ENCODE measurements around the gene C2. TPM values are rescaled to one million over a fixed set of nuclear protein-coding genes. Genes with fewer than 3 reads are reported as not detected.
A peak's percentile ranks its signal among the peaks of the same experiment; 100 is the strongest.
"Not testable (repeated sequence)": the region's sequence is repeated elsewhere in the genome, so short reads cannot be mapped to it uniquely, and the experiment has no call there.

The C2 gene
- total RNA-seq, 6 experiments from 2014 or later: 0.24 to 0.43 (median 0.43) TPM; not detected in 2

- H3K36me3 Mint-ChIP-seq (ENCODE audit: low read depth): peaks cover 29% of the 10 kb centered on the region
- peaks cover 3% of the 10 kb centered on the region; the same call in 1 of the 2 replicates for H3K9me3 Mint-ChIP-seq
- peak; percentile 98 for DNase-seq
- peak within 1 kb of the TSS; percentile 96 for H3K27ac Mint-ChIP-seq
- H3K4me1 Mint-ChIP-seq (ENCODE audit: low read depth): peaks cover 37% of the 10 kb centered on the region
- H3K27me3 Mint-ChIP-seq (ENCODE audit: insufficient read depth): peaks cover 20% of the 10 kb centered on the region
- TF ChIP-seq CTCF (IDR thresholded peaks at IDR 0.05): no peak
- peak within 1 kb of the TSS; percentile 92 for H3K4me3 Mint-ChIP-seq
Measured at GRCh38 chr6:31971993-31972708, 44.6 kb downstream of the C2 start, which contains the start of gene DXO. TSS of gene DXO (minus strand) at chr6:31972138. CDS start at chr6:31971675, 463 bp downstream.

DNA sequence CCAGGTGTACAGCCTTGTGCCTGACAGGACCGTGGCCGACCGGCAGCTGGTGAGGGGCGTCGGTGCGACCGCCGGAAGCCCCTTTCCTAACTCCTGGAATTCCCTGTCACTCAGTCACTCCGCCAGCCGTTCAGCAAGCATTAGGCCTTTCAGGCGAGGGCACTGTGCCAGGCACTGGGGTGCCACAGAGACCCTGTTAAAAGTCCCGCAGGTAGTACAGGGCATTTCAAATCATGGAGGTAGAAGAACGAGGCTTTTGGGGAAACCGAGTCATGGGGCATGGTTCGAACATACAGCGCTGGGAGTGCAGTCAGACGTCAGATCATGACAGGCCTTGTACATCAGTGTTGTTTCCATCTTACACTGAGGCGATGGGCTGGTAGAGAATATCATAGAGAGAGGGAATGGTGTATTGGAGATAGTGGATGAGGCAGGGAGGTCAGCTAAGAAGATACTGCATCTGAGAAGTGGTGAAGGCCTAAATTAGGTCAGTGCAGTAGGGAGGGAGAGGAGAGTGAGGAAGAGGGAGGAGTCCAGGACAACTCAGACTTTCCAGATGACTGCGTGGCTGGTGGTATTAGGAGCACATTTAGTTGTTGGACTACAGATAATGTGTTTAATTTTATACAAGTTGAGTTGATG is 45.3 kb downstream of the C2 start:
- peak overlapping the region; percentile 92 for H3K4me3 Mint-ChIP-seq
- peaks cover 20% of the 10 kb centered on the region for H3K27me3 Mint-ChIP-seq (ENCODE audit: insufficient read depth)
- peaks cover 29% of the 10 kb centered on the region for H3K36me3 Mint-ChIP-seq (ENCODE audit: low read depth)
- DNase-seq: peak; percentile 57
- H3K27ac Mint-ChIP-seq: peak overlapping the region; percentile 96
- TF ChIP-seq CTCF (IDR thresholded peaks at IDR 0.05): no peak
- peaks cover 3% of the 10 kb centered on the region; the same call in 1 of the 2 replicates for H3K9me3 Mint-ChIP-seq
- H3K4me1 Mint-ChIP-seq (ENCODE audit: low read depth): peaks cover 37% of the 10 kb centered on the region

GRCh38 chr6:31976065-31976464 is 48.5 kb downstream of the C2 start:
- H3K4me3 Mint-ChIP-seq, H3K27ac Mint-ChIP-seq, H3K9me3 Mint-ChIP-seq, DNase-seq: not testable (repeated sequence)
- H3K36me3 Mint-ChIP-seq (ENCODE audit: low read depth): peaks cover 16% of the 10 kb centered on the region
- peaks cover 18% of the 10 kb centered on the region for H3K4me1 Mint-ChIP-seq (ENCODE audit: low read depth)
- peaks cover 12% of the 10 kb centered on the region for H3K27me3 Mint-ChIP-seq (ENCODE audit: insufficient read depth)

GRCh38 chr6:31977816-31978431 is 50.4 kb downstream of the C2 start:
- H3K9me3 Mint-ChIP-seq: no peaks in the 10 kb centered on the region
- no peak for TF ChIP-seq CTCF (IDR thresholded peaks at IDR 0.05)
- H3K27me3 Mint-ChIP-seq (ENCODE audit: insufficient read depth): no peaks in the 10 kb centered on the region; the same call in 1 of the 2 replicates
- H3K4me3 Mint-ChIP-seq: no peak overlapping the region
- peaks cover 13% of the 10 kb centered on the region for H3K4me1 Mint-ChIP-seq (ENCODE audit: low read depth)
- H3K36me3 Mint-ChIP-seq (ENCODE audit: low read depth): peaks cover 6% of the 10 kb centered on the region
- DNase-seq: no peak
- no peak overlapping the region for H3K27ac Mint-ChIP-seq

- H3K36me3 Mint-ChIP-seq (ENCODE audit: low read depth): no peaks in the 10 kb centered on the region
- H3K27ac Mint-ChIP-seq: no peak overlapping the region
- H3K27me3 Mint-ChIP-seq (ENCODE audit: insufficient read depth): no peaks in the 10 kb centered on the region
- no peak for DNase-seq
- H3K4me1 Mint-ChIP-seq (ENCODE audit: low read depth): peaks cover 4% of the 10 kb centered on the region
- no peaks in the 10 kb centered on the region for H3K9me3 Mint-ChIP-seq
- H3K4me3 Mint-ChIP-seq: no peak overlapping the region
- TF ChIP-seq CTCF (IDR thresholded peaks at IDR 0.05): no peak
Measured at GRCh38 chr6:31978831-31979230, 51.3 kb downstream of the C2 start.

Measured in HFFc6 (cell line).